PC-9 (cell line): ENCODE measurements around the gene FKBP7.

Experiments used
- EZH2 ChIP-seq: fragments of 200-600 bp; sonication (generic); IDR thresholded peaks from 2 replicates; pipeline ENCODE4 v1.8.0; 2017; ENCODE audit warnings: antibody characterized with exemption, low read depth
- TF ChIP-seq, protein P1 (sequence below): fragments of 200-600 bp; sonication (generic); conservative IDR thresholded peaks from 2 replicates; pipeline ENCODE4 v1.6.1; 2017; ENCODE audit warnings: mixed run types, antibody characterized with exemption, mild to moderate bottlenecking, moderate library complexity

DNA sequence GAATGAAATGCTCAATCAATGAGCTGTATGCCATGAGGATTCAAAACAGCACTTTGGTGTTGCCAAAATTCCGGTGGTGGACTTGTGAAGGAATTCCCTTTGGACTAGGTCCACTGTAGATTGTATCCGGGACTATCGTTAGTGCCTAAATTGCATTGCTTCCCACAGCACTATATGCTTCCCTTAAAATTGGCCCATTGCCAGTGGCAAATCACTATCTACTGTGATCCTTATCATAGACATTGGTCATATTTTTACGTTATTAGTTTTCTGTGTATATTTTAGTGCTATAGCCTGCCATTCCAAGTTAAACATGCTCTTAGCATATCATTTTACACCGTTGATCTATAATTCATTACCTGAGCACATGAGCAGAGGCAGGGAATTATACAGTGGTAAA lies 25.5 kb downstream of the FKBP7 start:
- TF ChIP-seq, protein P1, sequence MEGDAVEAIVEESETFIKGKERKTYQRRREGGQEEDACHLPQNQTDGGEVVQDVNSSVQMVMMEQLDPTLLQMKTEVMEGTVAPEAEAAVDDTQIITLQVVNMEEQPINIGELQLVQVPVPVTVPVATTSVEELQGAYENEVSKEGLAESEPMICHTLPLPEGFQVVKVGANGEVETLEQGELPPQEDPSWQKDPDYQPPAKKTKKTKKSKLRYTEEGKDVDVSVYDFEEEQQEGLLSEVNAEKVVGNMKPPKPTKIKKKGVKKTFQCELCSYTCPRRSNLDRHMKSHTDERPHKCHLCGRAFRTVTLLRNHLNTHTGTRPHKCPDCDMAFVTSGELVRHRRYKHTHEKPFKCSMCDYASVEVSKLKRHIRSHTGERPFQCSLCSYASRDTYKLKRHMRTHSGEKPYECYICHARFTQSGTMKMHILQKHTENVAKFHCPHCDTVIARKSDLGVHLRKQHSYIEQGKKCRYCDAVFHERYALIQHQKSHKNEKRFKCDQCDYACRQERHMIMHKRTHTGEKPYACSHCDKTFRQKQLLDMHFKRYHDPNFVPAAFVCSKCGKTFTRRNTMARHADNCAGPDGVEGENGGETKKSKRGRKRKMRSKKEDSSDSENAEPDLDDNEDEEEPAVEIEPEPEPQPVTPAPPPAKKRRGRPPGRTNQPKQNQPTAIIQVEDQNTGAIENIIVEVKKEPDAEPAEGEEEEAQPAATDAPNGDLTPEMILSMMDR: no peak
- no peak for TF ChIP-seq EZH2
